IMR-90 (cell line): Measurements from ENCODE around the gene ANKHD1.

Experiments
- BHLHE40 ChIP-seq: fragments of 150-350 bp; IDR thresholded peaks from 2 replicates; pipeline ENCODE4 v1.6.1; 2016; ENCODE audit warnings: mild to moderate bottlenecking, low read depth, low read length
- CHD1 ChIP-seq: IDR thresholded peaks from 2 replicates; pipeline ENCODE4 v1.6.1; 2012; ENCODE audit warnings: low read depth, low read length, improper control_type of control experiment
- FOS ChIP-seq: fragments of 150-350 bp; IDR thresholded peaks from 2 replicates; pipeline ENCODE4 v1.6.1; 2016; ENCODE audit warnings: low read depth, low read length
- MAFK ChIP-seq: IDR thresholded peaks from 2 replicates; pipeline ENCODE4 v1.6.1; 2012; ENCODE audit warnings: low read depth, low read length, improper control_type of control experiment
- MAZ ChIP-seq: IDR thresholded peaks from 2 replicates; pipeline ENCODE4 v1.6.1; 2012; ENCODE audit warnings: low read depth, mild to moderate bottlenecking, low read length, improper control_type of control experiment, moderate library complexity, borderline replicate concordance
- MXI1 ChIP-seq: IDR thresholded peaks from 2 replicates; pipeline ENCODE4 v1.6.1; 2012; ENCODE audit warnings: low read depth, mild to moderate bottlenecking, low read length, moderate library complexity, borderline replicate concordance
- POLR2A ChIP-seq: IDR thresholded peaks from 2 replicates; pipeline ENCODE4 v1.6.1; 2012; ENCODE audit warnings: mild to moderate bottlenecking, low read depth, low read length
- RAD21 ChIP-seq: IDR thresholded peaks from 2 replicates; pipeline ENCODE4 v1.6.1; 2012; ENCODE audit warnings: low read length, improper control_type of control experiment
- RCOR1 ChIP-seq: IDR thresholded peaks from 2 replicates; pipeline ENCODE4 v1.6.1; 2012; ENCODE audit warnings: mild to moderate bottlenecking, low read length, improper control_type of control experiment; ENCODE audit not compliant: insufficient replicate concordance
- SMC3 ChIP-seq: fragments of 150-350 bp; IDR thresholded peaks from 2 replicates; pipeline ENCODE4 v1.6.1; 2016; ENCODE audit warnings: low read depth, mild to moderate bottlenecking, antibody characterized with exemption, low read length, moderate library complexity
- TF ChIP-seq, protein P1 (sequence below): conservative IDR thresholded peaks from 2 replicates; pipeline ENCODE4 v1.5.1; 2012; ENCODE audit warnings: mild to moderate bottlenecking, low read depth, low read length, improper control_type of control experiment
- TF ChIP-seq, protein P2 (sequence below): fragments of 150-350 bp; IDR thresholded peaks from 2 replicates; pipeline ENCODE4 v1.6.1; 2017; ENCODE audit warnings: mild to moderate bottlenecking, antibody characterized with exemption, low read length, low read depth
- TF ChIP-seq, protein P3 (sequence below): fragments of 150-350 bp; IDR thresholded peaks from 2 replicates; pipeline ENCODE4 v1.6.1; 2016; ENCODE audit warnings: low read depth, mild to moderate bottlenecking, low read length, moderate library complexity, borderline replicate concordance

DNA sequence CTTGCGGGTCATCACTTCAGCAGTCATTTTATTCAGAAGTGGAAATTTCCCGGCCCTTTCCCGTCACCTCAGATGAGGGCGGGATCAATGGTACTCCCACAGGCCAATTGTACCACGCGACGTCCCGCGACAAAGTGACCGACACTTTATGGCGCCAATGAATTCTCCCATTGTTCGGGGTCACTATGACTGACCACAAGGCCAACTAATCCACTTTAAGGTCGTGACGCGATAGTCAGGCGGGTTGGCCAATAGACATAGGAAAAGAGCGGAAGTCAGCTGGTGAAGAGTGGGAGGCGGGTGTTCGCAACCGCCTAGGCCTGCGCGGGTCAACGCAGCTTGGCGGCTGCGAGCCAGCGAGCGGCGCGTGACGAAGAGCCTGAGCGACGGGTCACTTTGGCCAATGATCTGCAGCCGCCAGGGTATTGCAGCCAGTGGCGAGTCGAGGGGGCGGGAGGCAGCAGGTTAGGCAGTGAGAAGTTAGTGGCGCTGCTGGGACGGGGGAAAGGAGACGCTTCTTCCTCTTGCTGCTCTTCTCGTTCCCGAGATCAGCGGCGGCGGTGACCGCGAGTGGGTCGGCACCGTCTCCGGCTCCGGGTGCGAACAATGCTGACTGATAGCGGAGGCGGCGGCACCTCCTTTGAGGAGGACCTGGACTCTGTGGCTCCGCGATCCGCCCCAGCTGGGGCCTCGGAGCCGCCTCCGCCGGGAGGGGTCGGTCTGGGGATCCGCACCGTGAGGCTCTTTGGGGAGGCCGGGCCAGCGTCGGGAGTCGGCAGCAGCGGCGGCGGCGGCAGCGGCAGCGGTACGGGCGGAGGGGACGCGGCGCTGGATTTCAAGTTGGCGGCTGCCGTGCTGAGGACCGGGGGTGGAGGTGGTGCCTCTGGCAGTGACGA lies at the start of gene ANKHD1:
- TF ChIP-seq, protein P1, sequence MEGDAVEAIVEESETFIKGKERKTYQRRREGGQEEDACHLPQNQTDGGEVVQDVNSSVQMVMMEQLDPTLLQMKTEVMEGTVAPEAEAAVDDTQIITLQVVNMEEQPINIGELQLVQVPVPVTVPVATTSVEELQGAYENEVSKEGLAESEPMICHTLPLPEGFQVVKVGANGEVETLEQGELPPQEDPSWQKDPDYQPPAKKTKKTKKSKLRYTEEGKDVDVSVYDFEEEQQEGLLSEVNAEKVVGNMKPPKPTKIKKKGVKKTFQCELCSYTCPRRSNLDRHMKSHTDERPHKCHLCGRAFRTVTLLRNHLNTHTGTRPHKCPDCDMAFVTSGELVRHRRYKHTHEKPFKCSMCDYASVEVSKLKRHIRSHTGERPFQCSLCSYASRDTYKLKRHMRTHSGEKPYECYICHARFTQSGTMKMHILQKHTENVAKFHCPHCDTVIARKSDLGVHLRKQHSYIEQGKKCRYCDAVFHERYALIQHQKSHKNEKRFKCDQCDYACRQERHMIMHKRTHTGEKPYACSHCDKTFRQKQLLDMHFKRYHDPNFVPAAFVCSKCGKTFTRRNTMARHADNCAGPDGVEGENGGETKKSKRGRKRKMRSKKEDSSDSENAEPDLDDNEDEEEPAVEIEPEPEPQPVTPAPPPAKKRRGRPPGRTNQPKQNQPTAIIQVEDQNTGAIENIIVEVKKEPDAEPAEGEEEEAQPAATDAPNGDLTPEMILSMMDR: no peak; the same call in 1 of the 2 replicates
- TF ChIP-seq SMC3 (no peak), POLR2A (peak; percentile 76), CHD1 (no peak), MAZ (no peak), FOS (peak; percentile 88), MAFK (no peak), BHLHE40 (peak; percentile 94), MXI1 (no peak), RCOR1 (no peak), RAD21 (no peak)
- TF ChIP-seq, protein P2, sequence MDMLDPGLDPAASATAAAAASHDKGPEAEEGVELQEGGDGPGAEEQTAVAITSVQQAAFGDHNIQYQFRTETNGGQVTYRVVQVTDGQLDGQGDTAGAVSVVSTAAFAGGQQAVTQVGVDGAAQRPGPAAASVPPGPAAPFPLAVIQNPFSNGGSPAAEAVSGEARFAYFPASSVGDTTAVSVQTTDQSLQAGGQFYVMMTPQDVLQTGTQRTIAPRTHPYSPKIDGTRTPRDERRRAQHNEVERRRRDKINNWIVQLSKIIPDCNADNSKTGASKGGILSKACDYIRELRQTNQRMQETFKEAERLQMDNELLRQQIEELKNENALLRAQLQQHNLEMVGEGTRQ: peak; percentile 92
- TF ChIP-seq, protein P3, sequence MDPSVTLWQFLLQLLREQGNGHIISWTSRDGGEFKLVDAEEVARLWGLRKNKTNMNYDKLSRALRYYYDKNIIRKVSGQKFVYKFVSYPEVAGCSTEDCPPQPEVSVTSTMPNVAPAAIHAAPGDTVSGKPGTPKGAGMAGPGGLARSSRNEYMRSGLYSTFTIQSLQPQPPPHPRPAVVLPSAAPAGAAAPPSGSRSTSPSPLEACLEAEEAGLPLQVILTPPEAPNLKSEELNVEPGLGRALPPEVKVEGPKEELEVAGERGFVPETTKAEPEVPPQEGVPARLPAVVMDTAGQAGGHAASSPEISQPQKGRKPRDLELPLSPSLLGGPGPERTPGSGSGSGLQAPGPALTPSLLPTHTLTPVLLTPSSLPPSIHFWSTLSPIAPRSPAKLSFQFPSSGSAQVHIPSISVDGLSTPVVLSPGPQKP: no peak
